Measurements from ENCODE around the gene PCCA. TPM values are rescaled to one million over a fixed set of nuclear protein-coding genes. Genes with fewer than 3 reads are reported as not detected.

The PCCA gene
- total and polyA plus RNA-seq, 2 of the 13 experiments (the other 11 are each of a cell fraction or from before 2014, with no cell fraction given): 15.0 to 32.2 TPM

- TF ChIP-seq RXRB (CRISPR knock-in tag; IDR thresholded peaks at IDR 0.05; ENCODE audit: borderline replicate concordance): peak; percentile 77
- TF ChIP-seq ISL2 (CRISPR knock-in tag; IDR thresholded peaks at IDR 0.05): peak; percentile 63; the same call in 1 of the 2 replicates
- peak; percentile 55 for TF ChIP-seq TBL1XR1 (IDR thresholded peaks at IDR 0.05; ENCODE audit: borderline replicate concordance, low read length, partially characterized antibody)
- TF ChIP-seq ZSCAN25 (CRISPR knock-in tag; IDR thresholded peaks at IDR 0.05): peak; percentile 87; the same call in 1 of the 2 replicates
- TF ChIP-seq ZFY (CRISPR knock-in tag; IDR thresholded peaks at IDR 0.05): peak; percentile 87
- peak; percentile 82; the same call in 1 of the 2 replicates for TF ChIP-seq ZNF639 (CRISPR knock-in tag; conservative IDR thresholded peaks at IDR 0.05)
- TF ChIP-seq TAF15 (IDR thresholded peaks at IDR 0.05; ENCODE audit: low read depth, low read length, poor library complexity, severe bottlenecking): no peak
- peak; percentile 45 for TF ChIP-seq ZNF143 (CRISPR knock-in tag; IDR thresholded peaks at IDR 0.05)
- TF ChIP-seq ZNF446 (CRISPR knock-in tag; IDR thresholded peaks at IDR 0.05): peak; percentile 93
- peak; percentile 71 for TF ChIP-seq FOSL2 (CRISPR knock-in tag; IDR thresholded peaks at IDR 0.05)
- peak; percentile 36 for TF ChIP-seq CTCF (CRISPR knock-in tag; IDR thresholded peaks at IDR 0.05)
- TF ChIP-seq ZNF230 (CRISPR knock-in tag; IDR thresholded peaks at IDR 0.05): peak; percentile 59; the same call in 1 of the 2 replicates
- TF ChIP-seq ZNF280B (CRISPR knock-in tag; IDR thresholded peaks at IDR 0.05; ENCODE audit: borderline replicate concordance): peak; percentile 43; the same call in 1 of the 2 replicates
- no peak; the same call in none of the 2 replicates for TF ChIP-seq BRD4 (CRISPR knock-in tag; IDR thresholded peaks at IDR 0.05)
- TF ChIP-seq ZNF260 (CRISPR knock-in tag; IDR thresholded peaks at IDR 0.05; ENCODE audit: borderline replicate concordance, low read depth): no peak
- peak; percentile 83 to 86 for TF ChIP-seq HMGXB4 (CRISPR knock-in tag; IDR thresholded peaks at IDR 0.05; ENCODE audit: borderline replicate concordance in 1 of 2, low read depth in 1 of 2)
- TF ChIP-seq ZBTB26 (CRISPR knock-in tag; IDR thresholded peaks at IDR 0.05; ENCODE audit: borderline replicate concordance): 0 out of 2 replicates have a peak, but pooled peaks have one; percentile 33
- peak; percentile 81; the same call in 1 of the 2 replicates for TF ChIP-seq HOMEZ (CRISPR knock-in tag; IDR thresholded peaks at IDR 0.05; ENCODE audit: low read depth)
Observed at GRCh38 chr13:100088644-100089464, at the start of gene PCCA (continued).
